ENCODE data around the gene FHOD3.
A peak's percentile ranks its signal among the peaks of the same experiment; 100 is the strongest.

Gene FHOD3

DNA sequence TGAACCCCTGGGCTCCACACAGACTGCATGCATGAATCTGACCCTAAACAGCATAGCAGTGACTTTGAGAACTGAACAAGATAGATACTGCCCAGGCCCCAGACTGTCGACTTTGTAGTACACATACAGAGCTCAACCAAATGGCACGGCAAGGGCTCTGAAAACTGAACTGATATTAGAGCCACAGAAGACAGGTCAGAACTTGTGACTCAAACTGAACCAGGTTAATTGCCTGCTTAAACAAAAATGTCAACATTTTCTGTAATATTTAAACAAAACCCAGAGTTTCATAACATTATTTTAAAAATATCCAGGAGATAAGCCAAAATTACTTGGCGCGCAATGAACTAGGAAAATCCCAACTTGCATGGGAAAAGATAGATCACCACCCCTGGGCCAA is 271.0 kb downstream of the FHOD3 start:
- DNase-seq: no peak

DNA sequence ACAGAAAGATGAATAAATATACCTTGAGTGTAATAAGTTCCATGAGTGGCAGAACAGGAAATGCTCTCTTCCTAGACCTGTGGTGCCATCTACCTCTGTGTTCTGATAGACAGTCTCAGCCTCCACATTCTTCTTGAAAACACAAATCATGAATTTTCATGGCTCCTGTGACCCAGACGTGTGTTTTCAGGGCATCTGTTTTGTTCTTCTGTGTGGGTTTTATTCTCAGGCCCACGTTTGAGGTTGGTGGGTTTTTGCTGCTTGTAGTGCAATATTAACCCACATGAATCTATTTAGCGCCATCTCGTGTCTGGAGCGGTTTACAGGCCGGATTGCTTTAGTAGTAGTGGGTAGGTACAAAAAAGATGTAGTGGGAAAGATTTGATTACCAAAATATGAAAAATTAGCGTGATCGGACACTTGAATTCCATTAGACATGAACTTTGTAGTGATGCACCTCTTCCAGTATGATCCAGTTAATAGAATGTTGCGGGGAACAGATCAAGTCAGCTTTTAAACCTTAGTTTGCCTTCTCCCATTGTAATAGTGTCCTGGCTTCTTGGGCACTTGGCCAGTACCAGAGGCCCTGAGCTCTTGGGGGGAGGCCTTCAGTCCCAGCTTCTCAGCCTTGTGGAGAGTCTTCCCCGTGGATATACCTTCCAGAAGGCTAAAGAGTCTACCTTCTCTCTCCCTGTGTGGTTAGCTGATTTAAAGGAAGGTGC is 274.8 kb downstream of the FHOD3 start:
- DNase-seq: no peak

DNA sequence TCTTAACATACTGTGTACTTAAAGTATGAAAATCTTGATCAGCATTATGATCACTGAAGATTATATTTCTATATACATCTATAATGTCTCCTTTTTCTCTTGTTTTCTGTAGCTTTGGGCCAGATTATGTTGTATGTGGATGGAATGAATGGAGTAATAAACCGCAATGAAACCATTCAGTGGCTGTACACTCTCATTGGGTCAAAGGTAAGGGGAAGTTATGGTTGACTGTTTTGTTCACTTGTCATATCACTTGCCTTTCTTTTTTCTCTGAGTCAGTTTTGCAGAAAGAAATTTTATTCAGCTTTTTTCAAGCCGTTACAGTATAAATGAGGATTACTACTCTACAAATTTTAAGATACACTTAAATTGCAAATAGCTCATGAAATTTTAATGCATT is 278.8 kb downstream of the FHOD3 start:
- DNase-seq: no peak

DNA sequence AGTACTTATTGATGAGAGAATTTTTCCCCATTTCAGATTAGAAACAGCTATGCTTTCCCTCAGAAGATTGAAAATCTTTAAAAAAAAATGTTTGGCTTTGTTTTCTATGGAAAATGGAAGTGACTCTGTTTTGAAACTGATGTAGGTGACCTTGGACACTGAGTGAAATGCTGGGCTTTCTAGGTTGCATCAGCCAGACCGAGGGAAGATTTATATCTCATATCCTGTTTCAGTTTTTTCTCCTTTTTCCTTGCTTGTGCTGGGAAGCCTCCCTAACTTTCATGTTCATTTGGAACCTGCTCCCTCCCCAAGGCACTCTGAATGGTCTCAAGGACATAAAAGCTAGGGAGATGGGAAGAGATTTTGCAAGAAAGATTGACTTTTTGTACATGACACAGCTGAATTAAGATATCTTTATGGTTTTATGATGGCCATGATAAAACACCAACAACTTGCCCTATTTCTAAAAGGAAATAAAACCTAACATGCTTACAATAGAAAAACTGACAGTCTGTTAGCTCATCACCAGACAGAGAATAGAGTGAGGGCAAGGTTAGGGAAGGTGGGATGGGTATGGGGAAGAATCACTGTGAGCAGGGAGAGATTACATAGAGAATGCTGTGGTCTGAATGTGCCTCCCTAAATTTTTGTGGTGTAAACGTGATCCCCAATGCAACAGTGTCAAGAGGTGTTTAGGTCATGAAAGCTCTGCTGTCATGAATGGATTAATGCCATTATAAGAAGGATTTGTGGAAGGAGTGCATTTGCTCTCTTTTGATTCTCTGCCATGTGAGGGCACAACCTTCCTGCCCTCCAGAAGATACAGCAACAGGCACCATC is 281.6 kb downstream of the FHOD3 start:
- DNase-seq: no peak

DNA sequence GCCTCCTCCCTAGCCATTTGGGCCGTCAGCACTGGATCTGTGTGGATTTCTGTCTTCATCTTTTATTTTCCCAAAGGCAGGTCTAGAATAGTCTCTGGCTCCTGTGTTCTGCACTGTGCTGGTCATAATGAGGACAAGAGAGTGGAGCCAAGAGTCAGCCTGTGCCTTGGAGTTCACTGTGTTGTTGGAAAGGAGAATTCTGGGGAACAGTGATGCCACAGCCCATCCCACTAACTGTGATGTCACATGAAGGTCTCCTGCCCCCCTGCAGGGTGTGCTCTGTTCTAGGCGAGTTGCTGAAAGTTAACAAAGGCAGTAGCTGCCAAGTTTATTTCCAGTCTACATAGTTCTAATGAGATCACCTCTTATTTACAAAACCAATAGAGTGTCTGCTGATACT is 282.8 kb downstream of the FHOD3 start:
- DNase-seq: no peak

DNA sequence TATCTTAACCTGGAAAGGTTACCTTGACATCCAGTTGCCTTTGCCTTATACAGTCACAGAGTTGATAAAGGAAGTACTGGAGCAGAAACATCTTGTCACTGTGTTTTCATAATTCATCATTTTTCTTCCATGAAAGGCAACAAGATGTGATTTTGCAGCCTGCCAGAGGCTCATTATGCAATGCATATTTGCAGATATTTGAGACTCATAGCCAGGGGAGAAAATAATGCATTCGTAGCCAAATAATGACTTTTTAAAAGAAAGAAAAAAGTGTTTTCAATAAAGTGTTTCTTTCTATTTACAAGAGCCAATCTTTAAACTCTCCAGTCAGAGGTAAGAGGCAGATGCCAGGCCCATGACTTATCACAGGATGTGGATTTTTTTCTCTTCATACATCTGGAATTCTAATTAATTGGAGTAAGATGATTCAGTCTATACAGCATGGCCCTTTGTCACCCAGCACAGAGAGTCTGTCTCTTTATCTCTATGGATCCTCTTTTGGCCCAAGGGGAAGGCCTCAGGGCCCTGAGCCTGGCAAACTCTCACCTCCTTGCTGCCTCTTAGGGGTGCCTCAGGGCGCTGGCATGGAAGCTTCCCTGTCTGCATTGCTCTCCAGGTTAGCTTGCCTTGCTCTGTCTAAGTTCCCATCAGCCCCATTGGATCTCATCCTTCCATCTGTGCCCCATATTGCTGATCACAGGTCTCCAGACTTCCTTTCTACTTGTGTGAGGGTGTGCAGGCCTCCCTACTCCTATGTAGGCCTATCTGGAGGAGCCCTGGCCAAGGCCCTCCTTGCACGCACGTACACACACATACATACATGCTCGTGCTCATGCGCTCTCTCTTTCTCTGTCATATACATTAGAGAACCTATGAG is 283.6 kb downstream of the FHOD3 start:
- no peak for DNase-seq

DNA sequence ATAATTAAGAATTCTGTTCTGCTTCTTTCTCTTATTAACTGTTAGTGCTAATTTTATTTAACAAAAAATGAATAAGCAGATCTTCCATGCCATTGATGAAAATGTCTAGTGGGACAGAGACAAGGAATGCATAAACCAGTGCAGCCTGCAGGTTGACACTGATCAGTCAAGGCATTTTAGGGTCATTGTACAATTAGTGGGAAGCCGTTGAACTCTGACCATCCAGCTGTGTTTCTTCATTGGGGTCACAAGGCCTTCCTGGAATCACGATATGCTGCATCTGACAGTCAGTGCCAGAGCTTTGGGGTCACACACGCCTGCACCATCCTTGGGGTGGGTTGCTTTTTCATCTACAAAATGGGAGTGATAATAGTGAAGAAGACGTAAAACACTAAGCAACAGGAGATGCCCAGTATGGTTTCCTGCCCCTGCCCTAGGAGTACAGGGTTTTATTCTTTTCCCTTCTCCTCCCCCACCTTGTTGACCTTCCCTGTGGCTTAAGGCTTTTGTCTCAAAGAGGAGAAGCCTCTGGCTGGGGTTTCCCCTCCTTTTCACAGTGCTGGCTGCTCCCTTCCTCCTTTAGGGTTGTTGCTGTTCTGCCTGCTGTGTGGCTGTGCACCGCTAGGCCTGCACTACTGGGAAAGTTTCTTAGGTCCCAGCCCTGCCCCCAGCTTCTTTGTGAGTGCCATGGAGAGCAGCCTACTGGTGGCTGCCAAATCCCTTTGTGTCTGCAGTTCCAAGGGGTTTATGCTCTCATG is 285.7 kb downstream of the FHOD3 start:
- no peak for DNase-seq

DNA sequence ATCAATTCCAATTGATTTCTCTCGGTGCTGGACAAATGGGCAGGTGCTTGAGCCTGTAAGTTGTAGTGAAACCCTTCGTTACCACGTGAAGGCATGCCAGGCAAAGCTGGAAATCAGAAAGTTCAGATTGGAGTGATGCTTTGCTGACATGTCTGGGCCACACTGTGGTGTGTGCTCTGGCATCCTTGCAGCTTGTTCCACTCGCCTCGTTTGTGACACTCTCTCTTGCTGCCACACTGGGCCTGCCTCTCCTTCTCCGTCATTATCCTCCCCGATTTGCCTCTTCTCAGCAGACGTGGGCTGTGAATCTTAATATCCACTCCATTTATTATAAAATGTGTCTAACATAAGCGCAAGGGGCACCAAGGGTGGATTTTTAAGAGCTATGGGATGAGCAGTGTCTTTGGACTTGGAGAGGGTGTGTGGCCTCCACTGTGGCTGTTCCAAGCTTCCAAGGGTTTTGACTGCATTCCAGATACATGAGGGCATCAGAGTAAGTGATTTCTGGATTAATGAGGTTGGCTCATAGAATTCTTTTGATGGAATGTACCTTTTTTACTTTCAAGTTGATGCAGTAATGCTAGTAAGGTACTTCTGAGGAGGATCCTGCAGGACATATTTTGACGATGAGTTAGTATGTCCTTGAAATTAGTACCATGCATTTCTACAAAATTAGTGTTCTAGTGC is 292.5 kb downstream of the FHOD3 start:
- no peak for DNase-seq

DNA sequence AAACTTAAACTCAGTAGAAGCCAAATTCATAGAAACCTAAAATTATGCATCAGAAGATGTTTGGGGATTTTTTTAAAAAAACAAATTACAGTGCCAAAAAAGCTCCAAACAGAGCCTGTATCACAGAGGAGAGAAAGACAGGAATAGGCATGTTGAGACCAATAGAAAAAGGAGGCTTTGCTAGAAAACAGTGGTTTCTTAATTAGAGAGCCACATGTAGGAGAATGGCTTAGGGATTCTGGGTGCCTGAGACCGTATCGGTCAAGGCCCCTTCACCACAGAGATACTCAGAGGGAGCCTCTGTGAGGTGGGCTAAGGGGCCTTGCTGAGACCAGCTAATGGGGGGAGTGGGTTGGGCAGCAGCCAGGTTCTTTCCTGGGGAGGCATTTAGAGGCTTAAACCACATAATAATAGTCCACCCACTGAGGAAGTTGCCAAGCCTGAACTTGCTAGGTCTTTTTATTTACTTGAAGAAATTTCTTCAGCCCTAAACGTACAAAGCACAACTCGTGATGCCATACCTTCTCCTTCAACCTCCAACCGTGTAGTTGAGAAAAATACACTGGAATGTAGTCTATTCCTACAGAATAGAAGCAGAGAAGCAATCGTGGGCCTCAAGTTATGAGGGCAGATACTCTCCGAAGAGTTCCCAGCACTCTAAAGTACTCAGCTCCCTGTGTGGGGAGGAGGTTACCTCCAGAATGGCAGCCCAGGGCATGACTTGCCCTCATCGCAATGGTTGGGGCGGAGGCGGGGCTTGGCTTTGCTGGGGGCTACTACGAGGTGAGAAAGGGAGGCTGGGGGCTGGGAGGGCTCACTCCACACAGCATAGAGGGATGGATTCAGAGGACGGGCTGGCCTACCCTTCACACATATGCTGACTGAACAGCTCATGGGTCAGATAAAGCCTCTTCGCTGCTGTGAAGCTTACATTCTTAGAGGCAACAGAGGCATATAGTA is 293.4 kb downstream of the FHOD3 start:
- DNase-seq: no peak

DNA sequence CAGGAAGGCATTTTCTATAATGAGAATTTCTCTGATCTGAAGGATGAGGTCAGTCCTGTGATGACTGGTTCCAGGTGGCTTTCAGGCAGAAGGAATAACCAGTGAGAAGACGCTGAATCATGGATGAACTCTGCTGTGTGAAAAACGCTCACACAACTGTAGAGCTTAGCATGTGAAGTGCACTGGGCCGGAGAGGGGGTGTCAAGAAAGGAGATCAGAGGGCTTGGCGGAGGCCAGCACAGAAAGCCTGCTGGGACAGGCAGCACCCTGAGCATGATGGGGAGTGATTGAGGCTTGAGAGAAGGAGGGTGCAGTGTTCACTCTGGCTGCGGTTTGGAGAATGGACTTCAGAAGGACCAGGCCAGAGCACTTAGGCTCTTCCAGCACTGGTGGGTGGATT is 294.8 kb downstream of the FHOD3 start:
- DNase-seq: no peak

DNA sequence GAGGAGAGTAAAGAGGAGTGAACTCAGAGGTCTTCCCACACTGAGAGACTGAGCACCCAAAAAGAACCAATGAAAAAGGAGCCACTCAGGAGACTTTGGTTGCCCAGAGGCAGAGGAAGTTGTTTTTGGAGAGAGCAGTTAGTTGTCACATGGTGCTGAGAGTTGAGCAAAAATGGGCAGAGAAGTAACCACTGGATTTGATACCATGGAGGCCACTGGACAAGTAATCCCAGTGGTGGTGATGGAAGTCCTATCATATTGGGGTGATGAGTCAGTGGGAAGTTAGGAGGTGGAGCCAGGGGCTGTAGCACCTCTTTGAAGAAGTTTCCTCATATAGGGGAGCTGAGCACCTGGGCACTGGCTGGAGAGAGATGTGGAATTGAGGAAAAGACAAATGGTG is 295.5 kb downstream of the FHOD3 start:
- no peak for DNase-seq

DNA sequence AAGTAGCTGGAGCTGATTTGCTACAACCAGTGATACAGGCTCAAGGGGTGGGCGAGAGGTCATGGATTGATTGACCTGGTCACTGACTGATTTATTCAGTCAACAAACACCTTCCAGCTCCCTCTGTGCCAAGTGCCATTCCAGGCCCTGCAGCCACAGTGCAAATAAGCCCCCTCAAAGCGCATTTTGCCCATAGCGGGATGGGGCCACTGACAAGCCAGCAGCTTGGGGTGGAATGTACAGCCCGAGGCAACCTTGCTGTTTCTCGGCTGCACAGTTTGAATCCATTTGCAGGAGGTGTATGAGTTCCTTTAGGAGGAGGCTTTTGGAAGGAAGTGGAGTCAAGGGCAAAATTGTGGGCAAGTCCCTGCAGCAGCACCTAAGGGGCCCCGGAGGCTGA is 296.1 kb downstream of the FHOD3 start:
- no peak for DNase-seq

DNA sequence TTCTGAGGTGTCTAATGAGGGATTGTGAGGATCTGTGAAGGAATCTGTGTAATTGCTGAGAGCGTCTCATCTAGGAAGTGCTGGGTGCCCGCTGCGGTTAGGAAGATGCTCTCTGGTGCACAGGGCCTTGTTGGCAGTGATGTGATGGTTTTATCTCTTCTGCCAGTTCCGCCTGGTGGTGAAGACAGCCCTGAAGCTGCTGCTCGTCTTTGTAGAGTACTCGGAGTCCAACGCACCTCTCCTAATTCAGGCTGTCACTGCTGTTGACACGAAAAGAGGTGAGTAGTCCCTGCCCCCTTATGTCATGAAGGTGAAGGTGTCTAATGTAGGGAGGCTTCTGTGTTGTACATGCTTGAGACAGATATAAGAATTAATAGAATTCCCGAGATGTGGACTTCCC is 297.1 kb downstream of the FHOD3 start:
- no peak for DNase-seq

DNA sequence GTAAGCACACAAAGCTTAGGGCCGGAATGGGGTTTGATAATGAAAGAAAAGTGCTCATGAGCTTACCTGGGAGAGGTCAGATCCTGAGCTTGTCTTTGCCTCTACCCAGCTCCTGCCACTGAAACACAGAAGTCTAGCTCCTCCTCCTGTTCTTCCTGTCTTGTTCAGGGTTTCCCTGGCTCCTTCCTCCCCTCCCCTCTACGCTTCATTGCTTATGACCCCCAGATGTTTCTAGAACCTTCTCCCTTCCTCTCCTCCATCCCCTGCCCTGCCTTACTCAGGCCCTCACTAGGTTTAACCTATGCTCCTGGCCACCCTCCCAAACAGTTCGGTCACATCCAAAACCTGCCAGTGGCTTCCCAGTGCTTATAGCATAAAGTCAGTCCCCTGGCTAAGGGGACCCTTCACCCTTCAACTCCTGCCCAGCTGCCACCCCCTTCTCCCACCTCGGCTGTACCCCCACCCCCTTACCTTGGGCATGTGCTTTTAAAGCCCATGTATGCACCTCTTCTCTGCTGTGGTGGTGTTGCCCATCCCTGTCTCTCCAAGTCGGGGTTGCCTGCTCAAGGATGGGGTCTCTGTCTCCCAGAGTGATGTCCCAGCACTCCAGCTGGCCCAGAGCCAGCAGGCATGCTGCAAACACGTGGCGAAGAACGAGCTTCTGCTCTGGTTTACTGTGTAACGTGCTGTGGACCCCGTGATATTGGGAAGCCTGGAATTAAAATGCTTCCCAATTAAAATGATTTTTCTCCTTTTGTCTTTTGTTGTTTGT is 297.7 kb downstream of the FHOD3 start:
- no peak for DNase-seq

DNA sequence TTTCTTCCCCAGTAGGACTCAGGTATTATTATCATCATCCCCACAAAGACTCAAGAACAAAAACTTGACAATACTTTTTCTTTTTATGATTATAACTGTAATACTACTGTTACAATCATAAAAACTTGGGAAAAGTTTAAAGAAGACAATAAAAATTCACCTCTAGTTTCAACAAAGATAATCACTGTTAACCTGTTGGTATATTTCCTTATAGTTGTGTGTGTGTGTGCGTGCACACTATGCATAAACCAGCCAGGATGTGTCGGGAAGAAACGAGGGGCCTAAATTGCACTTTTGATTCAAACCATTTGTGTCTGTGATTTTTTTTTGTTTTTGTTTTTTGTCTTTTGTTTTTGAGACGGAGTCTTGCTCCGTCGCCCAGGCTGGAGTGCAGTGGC is 298.3 kb downstream of the FHOD3 start:
- DNase-seq: no peak

DNA sequence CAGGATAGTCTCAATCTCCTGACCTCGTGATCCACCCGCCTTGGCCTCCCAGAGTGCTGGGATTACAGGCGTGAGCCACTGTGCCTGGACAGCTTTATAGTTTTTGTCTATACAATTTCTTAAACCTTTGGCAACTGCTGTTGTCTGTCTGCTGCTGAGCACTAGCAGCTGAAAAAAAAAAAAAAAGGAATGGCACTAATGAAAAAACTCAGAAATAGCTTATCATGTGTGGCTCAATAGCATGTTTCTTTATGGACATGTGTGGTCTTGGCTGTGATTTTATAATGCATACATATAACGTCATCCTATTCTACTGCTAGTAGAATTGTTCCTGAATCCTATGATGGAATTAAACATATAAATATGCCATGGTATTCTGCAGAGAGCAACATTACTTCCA is 300.1 kb downstream of the FHOD3 start:
- no peak for DNase-seq

DNA sequence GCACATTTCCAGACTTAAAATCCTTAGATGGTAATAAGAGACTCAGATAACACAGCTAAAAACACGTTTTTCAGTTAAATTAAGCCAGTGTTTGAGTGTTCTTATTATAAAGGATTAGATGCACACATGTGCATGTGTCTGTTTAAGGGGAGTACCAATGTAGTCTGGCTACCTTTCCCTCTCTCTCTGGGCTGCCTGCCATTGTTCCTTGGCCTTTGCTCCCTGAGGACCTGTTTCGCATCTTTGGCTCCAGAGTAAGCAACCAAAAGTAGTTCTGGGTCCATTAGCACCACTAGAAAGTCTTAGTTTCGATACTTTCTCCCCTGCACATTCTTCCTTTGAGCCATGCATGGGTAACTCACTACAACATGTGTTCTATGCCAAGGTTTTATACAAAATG is 303.0 kb downstream of the FHOD3 start:
- peak; percentile 28 for DNase-seq

DNA sequence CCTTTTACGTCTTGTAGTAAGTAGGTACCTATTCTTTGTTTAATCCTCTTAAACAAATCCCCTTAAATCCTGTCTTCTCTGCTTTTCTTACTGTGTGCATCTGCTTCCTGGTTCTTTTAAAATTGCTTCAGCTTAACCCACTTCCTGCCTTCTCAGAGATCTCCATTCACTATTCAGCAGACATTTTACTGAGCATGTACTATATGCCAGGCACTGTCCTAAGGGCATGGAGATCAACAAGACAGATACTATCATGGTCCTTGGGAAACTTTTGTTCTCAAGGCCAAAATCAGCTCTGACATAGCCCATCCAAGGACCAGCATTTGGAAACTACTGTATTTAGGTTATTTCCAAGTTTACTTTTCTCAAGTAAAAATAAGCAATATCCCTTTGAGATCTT is 303.8 kb downstream of the FHOD3 start:
- DNase-seq: peak; percentile 80

DNA sequence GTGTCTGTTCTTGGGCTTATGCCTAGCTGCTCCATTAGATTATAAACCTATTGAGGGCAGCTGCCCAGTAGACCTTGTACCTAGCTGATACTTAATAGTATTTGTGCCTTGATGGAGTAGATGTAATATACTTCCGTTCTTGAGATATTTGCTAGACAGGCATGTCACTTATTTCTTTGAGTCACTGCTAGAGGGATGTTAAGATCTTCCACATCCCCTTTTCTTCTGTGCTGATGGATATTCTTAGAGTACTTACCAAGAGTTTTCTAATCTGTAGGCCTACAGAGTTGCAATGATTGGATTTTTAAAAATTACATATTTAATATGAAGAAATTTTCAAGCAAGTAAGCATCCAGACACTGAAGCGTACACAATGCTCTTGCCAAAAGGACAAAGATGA is 304.6 kb downstream of the FHOD3 start:
- DNase-seq: no peak

DNA sequence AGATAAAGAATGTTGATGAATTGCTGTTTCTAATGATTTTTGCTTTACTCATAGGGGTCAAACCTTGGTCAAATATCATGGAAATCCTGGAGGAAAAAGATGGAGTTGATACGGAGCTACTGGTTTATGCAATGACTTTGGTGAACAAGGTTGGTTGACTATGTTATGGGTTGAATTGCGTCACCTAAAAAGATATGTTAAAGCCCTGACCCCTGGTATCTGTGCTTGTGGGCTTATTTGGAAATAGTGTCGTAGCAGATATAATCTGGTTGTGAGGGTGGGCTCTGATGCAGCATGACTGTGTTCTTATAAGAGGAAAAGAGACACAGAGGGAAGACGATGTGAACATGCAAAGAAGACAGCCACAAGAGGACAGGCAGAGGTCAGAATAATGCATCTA is 305.1 kb downstream of the FHOD3 start:
- DNase-seq: no peak

Data from NCI-H524 treated with DMSO at 0.1 percent for 48 hours (cell line).